Measurements from ENCODE around the gene CAP2. TPM values are rescaled to one million over a fixed set of nuclear protein-coding genes. Genes with fewer than 3 reads are reported as not detected.

Gene CAP2
- total RNA-seq, 1 donor from 2014 or later, result 8.5 TPM

GRCh38 chr6:17491416-17492142 is 98.2 kb downstream of the CAP2 start:
- H3K36me3 ChIP-seq (ENCODE audit: control insufficient read depth, insufficient read depth, low read length), result no peaks in the 10 kb centered on the region
- no peak for DNase-seq (ENCODE audit: low read depth)
- H3K4me3 ChIP-seq (ENCODE audit: low read depth, low read length), result no peak overlapping the region
- no peak for TF ChIP-seq CTCF (IDR thresholded peaks at IDR 0.05; ENCODE audit: insufficient read depth, low read length, poor library complexity, severe bottlenecking)
- H3K27me3 ChIP-seq (ENCODE audit: control insufficient read depth, insufficient read depth, low read length), result no peaks in the 10 kb centered on the region

- TF ChIP-seq CTCF (IDR thresholded peaks at IDR 0.05; ENCODE audit: insufficient read depth, low read length, poor library complexity, severe bottlenecking), result no peak
- Histone ChIP-seq H3K27me3 (ENCODE audit: control insufficient read depth, insufficient read depth, low read length) (no peaks in the 10 kb centered on the region), H3K4me3 (ENCODE audit: low read depth, low read length) (no peak overlapping the region), H3K36me3 (ENCODE audit: control insufficient read depth, insufficient read depth, low read length) (no peaks in the 10 kb centered on the region)
- no peak for DNase-seq (ENCODE audit: low read depth)
Measured at GRCh38 chr6:17492350-17492749, 99.0 kb downstream of the CAP2 start.

GRCh38 chr6:17493286-17493685 is 99.9 kb downstream of the CAP2 start:
- DNase-seq (ENCODE audit: low read depth), result peak; percentile 34
- no peak for TF ChIP-seq CTCF (IDR thresholded peaks at IDR 0.05; ENCODE audit: insufficient read depth, low read length, poor library complexity, severe bottlenecking)
- no peaks in the 10 kb centered on the region for H3K36me3 ChIP-seq (ENCODE audit: control insufficient read depth, insufficient read depth, low read length)

GRCh38 chr6:17494177-17494576 is 100.8 kb downstream of the CAP2 start:
- no peaks in the 10 kb centered on the region for H3K36me3 ChIP-seq (ENCODE audit: control insufficient read depth, insufficient read depth, low read length)
- no peak for TF ChIP-seq CTCF (IDR thresholded peaks at IDR 0.05; ENCODE audit: insufficient read depth, low read length, poor library complexity, severe bottlenecking)
- no peak overlapping the region for H3K4me3 ChIP-seq (ENCODE audit: low read depth, low read length)
- no peaks in the 10 kb centered on the region for H3K27me3 ChIP-seq (ENCODE audit: control insufficient read depth, insufficient read depth, low read length)
- no peak for DNase-seq (ENCODE audit: low read depth)

More at GRCh38 chr6:17493286-17493685, 99.9 kb downstream of the CAP2 start:
- H3K27me3 ChIP-seq (ENCODE audit: control insufficient read depth, insufficient read depth, low read length), result no peaks in the 10 kb centered on the region
- H3K4me3 ChIP-seq (ENCODE audit: low read depth, low read length), result no peak overlapping the region

GRCh38 chr6:17494919-17495318 is 101.5 kb downstream of the CAP2 start:
- Histone ChIP-seq H3K27me3 (ENCODE audit: control insufficient read depth, insufficient read depth, low read length) (no peaks in the 10 kb centered on the region), H3K36me3 (ENCODE audit: control insufficient read depth, insufficient read depth, low read length) (no peaks in the 10 kb centered on the region), H3K4me3 (ENCODE audit: low read depth, low read length) (no peak overlapping the region)
- TF ChIP-seq CTCF (IDR thresholded peaks at IDR 0.05; ENCODE audit: insufficient read depth, low read length, poor library complexity, severe bottlenecking), result no peak
- no peak for DNase-seq (ENCODE audit: low read depth)
